Hepatocyte (in vitro differentiated cells): ENCODE results near the gene ABCA2. TPM values are rescaled to one million over a fixed set of nuclear protein-coding genes. Genes with fewer than 3 reads are reported as not detected.
A peak's percentile ranks its signal among the peaks of the same experiment; 100 is the strongest.

Experiments used
- DNase-seq: peaks from one replicate; pipeline ENCODE4 v3.0.0-alpha.2; 2016; ENCODE audit warnings: low spot score
- H2AFZ ChIP-seq: fragments of 200-600 bp; sonication (generic); 2 replicates; pipeline ENCODE4 v1.6.0; 2016; ENCODE audit warnings: antibody characterized with exemption, mild to moderate bottlenecking
- H3K27ac ChIP-seq: fragments of 200-600 bp; sonication (generic); 2 replicates; pipeline ENCODE4 v1.5.1; 2016; ENCODE audit warnings: mild to moderate bottlenecking
- H3K27me3 ChIP-seq: fragments of 200-600 bp; sonication (generic); 2 replicates; pipeline ENCODE4 v1.6.1; 2016
- H3K36me3 ChIP-seq: fragments of 200-600 bp; sonication (generic); replicated peaks from 2 replicates; pipeline ENCODE4 v1.5.1; 2016; ENCODE audit warnings: low read depth; ENCODE audit not compliant: insufficient read depth
- H3K4me1 ChIP-seq: fragments of 200-600 bp; sonication (generic); 2 replicates; pipeline ENCODE4 v1.5.1; 2016; ENCODE audit warnings: mild to moderate bottlenecking, moderate library complexity; ENCODE audit not compliant: insufficient read depth
- H3K4me2 ChIP-seq: fragments of 200-600 bp; sonication (generic); 2 replicates; pipeline ENCODE4 v1.6.0; 2016
- H3K4me3 ChIP-seq: fragments of 200-600 bp; sonication (generic); 2 replicates; pipeline ENCODE4 v1.5.1; 2016; ENCODE audit warnings: mild to moderate bottlenecking
- H3K79me2 ChIP-seq: fragments of 200-600 bp; sonication (generic); 2 replicates; pipeline ENCODE4 v1.6.0; 2017; ENCODE audit warnings: mild to moderate bottlenecking
- H3K9me2 ChIP-seq: fragments of 200-600 bp; sonication (generic); replicated peaks from 2 replicates; pipeline ENCODE4 v1.6.0; 2017; ENCODE audit warnings: mild to moderate bottlenecking; ENCODE audit not compliant: insufficient read depth
- H3K9me3 ChIP-seq: fragments of 200-600 bp; sonication (generic); 2 replicates; pipeline ENCODE4 v1.5.1; 2016; ENCODE audit warnings: low read depth, mild to moderate bottlenecking
- H4K20me1 ChIP-seq: fragments of 200-600 bp; sonication (generic); 2 replicates; pipeline ENCODE4 v1.6.0; 2016; ENCODE audit warnings: mild to moderate bottlenecking; ENCODE audit not compliant: insufficient read depth, poor library complexity, severe bottlenecking
- CTCF ChIP-seq: fragments of 200-600 bp; sonication (generic); IDR thresholded peaks from 2 replicates; pipeline ENCODE4 v1.5.1; 2016; ENCODE audit warnings: antibody characterized with exemption, mild to moderate bottlenecking; ENCODE audit not compliant: poor library complexity
- EZH2 ChIP-seq: fragments of 200-600 bp; sonication (generic); IDR thresholded peaks from 2 replicates; pipeline ENCODE4 v1.6.1; 2016; ENCODE audit warnings: antibody characterized with exemption, mild to moderate bottlenecking, borderline replicate concordance
- EZH2phosphoT487 ChIP-seq: fragments of 200-600 bp; sonication (generic); IDR thresholded peaks from one replicate; pipeline ENCODE4 v1.6.1; 2018; ENCODE audit warnings: antibody characterized with exemption, mild to moderate bottlenecking, low read depth, moderate library complexity; ENCODE audit not compliant: unreplicated experiment, severe bottlenecking
- WGBS: methylation state at CpG from one replicate; pipeline ENCODE4 v1.1.6; 2016; ENCODE audit warnings: low lambda C conversion rate; ENCODE audit errors: missing lambda C conversion rate; 5-methylcytosine and 5-hydroxymethylcytosine counted together
- polyA plus RNA-seq: library from polyadenylated mRNA; unstranded; fragments of >200 nt; fragmentation: Nextera tagmentation; extraction: Ambion mirVana; gene quantifications from 2 replicates; pipeline ENCODE4 v1.2.1, GENCODE V29; 2016
- total RNA-seq: library from RNA; depleted of rRNA; stranded (reverse); fragments of >200 nt; gene quantifications from 2 replicates; pipeline ENCODE4 v1.2.3, GENCODE V29; 2014

Gene ABCA2
- total and polyA plus RNA-seq, 2 experiments from 2014 or later, result 14.6 to 15.6 TPM

DNA sequence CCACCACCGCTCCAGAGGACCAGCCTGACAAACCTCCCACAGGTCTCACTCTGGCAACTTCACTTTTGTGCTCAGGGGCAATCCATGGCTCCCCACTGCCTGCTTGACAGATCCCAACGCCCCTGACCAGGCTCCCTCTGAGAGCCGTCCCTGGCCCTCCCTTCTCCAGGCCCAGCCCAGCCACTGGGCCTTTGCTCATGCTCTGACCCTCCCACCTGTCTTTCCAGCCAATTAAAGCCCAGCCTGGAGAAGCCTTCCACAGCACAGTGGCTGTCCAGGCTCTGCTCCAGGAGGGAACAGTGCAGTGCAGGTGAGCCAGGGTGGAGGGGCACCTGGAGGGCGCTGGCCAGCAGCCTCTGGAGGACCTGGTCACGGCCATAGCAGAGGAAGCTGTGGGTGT lies 22.5 kb upstream of the ABCA2 start:
- Histone ChIP-seq H3K27me3 (peaks cover 39% of the 10 kb centered on the region), H3K79me2 (no peaks in the 10 kb centered on the region), H3K27ac (no peak overlapping the region), H3K4me1 (peaks cover 28% of the 10 kb centered on the region), H3K4me2 (no peak overlapping the region), H2AFZ (no peak overlapping the region), H4K20me1 (no peaks in the 10 kb centered on the region), H3K9me3 (no peaks in the 10 kb centered on the region), H3K9me2 (no peaks in the 10 kb centered on the region), H3K4me3 (no peak overlapping the region), H3K36me3 (no peaks in the 10 kb centered on the region)
- TF ChIP-seq CTCF (no peak), EZH2 (no peak), EZH2phosphoT487 (no peak)
- WGBS, result 74% methylated on average over 5 of the region's 5 CpGs
- DNase-seq, result no peak

DNA sequence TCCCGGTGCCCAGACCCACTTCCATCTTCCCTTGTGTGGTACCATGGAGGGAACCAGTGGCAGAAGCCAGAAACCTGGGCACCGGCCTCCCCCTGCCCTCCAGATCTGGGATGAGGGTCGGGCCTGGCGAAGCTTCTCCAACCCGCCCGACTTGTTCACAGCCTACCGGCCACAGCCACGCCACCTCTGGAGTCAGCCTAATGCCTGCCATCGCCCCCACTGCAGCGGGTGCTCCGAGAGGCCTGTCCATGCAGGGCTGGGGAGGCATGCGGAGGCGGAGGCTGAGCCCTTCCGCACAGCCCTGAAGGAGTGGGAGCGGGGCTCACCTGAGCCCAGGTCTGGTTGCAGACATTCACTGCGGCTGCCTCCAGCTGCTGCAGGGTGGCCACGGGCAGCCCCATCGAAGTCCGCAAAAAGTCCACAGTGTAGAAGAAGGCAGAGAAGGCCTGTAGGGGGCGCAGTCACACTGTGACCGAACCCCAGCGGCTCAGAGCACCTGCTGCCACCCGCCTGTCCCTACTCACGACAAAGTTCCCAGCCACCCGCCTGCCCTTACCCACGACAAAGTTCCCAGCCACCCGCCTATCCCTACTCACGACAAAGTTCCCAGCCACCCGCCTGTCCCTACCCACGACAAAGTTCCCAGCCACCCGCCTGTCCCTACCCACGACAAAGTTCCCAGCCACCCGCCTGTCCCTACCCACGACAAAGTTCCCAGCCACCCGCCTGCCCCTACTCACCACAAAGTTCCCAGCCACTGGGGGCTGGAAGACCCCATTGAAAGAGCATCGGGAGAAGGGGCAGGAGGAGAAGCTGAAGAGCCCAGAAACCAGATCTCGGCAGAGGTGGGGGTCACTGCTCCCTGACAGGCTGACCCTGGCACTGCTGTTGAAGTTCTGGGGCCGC lies 21.8 kb upstream of the ABCA2 start:
- H3K4me3 ChIP-seq, result no peak overlapping the region
- peak; percentile 80 for DNase-seq
- H3K79me2 ChIP-seq, result no peaks in the 10 kb centered on the region
- no peak overlapping the region for H3K27ac ChIP-seq
- H3K4me1 ChIP-seq, result peaks cover 20% of the 10 kb centered on the region
- no peak for TF ChIP-seq EZH2phosphoT487
- TF ChIP-seq CTCF, result peak; percentile 50
- TF ChIP-seq EZH2, result no peak
- H3K9me3 ChIP-seq, result no peaks in the 10 kb centered on the region
- WGBS, result 55% methylated on average over 38 of the region's 38 CpGs
- H3K36me3 ChIP-seq, result no peaks in the 10 kb centered on the region
- peaks cover 2% of the 10 kb centered on the region for H4K20me1 ChIP-seq
- no peaks in the 10 kb centered on the region for H3K9me2 ChIP-seq
- no peak overlapping the region for H3K4me2 ChIP-seq
- peaks cover 43% of the 10 kb centered on the region for H3K27me3 ChIP-seq
- H2AFZ ChIP-seq, result no peak overlapping the region

DNA sequence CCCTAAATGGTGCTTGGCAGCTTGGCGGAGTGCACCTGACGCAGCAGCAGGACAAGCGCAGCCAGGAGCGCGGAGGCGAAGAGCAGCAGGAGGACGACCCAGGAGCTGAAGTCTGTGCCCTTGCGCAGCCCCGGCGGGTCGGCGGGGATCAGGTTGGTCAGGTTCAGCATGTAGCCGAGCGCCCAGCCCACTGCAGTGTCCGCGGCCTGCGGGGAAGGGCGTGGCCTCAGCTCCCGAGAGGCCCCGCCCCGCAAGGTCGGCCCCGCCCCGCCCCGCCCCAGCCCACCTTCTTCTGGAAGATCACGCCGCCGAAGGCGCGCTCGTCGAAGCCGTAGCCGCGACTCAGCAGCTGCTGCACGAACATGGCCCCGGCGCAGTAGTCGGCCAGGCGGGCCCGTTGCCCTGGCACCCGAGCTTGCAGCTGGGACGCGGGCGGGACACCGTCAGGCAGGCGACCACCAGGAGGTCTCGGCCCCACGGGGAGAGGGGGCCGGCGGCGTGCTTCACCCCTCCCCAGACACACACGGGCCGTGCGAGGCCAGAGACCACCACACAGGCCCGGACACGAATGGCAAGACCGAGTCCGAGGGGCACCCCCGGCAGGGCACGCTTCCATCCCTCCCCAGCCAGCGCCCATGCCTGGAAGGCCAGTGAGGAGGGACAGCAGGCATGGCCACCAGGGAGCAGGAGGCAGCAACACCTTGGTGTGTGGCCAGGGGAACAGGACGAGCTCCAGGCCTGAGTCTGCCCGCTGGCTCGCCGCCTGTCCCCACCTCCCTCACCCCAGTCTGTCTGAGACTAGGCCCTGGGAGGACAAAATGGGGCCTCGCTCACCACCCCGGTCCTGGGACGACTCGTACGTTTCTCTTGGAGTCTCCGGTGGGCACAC lies 20.9 kb upstream of the ABCA2 start:
- 85% methylated on average over 23 of the region's 72 CpGs for WGBS
- H3K27me3 ChIP-seq, result peaks cover 48% of the 10 kb centered on the region

More for the DNA sequence above, 20.9 kb upstream of the ABCA2 start:
- Histone ChIP-seq H3K4me1 (peaks cover 13% of the 10 kb centered on the region), H3K9me3 (no peaks in the 10 kb centered on the region), H4K20me1 (peaks cover 8% of the 10 kb centered on the region), H2AFZ (no peak overlapping the region), H3K4me2 (no peak overlapping the region), H3K79me2 (no peaks in the 10 kb centered on the region), H3K4me3 (no peak overlapping the region), H3K9me2 (no peaks in the 10 kb centered on the region), H3K27ac (no peak overlapping the region), H3K36me3 (no peaks in the 10 kb centered on the region)
- no peak for TF ChIP-seq CTCF
- no peak for TF ChIP-seq EZH2
- no peak for DNase-seq
